ENCODE measurements around the gene SORCS2. TPM values are rescaled to one million over a fixed set of nuclear protein-coding genes. Genes with fewer than 3 reads are reported as not detected.

Gene SORCS2
- total RNA-seq, 1 experiment from 2014 or later = not detected

DNA sequence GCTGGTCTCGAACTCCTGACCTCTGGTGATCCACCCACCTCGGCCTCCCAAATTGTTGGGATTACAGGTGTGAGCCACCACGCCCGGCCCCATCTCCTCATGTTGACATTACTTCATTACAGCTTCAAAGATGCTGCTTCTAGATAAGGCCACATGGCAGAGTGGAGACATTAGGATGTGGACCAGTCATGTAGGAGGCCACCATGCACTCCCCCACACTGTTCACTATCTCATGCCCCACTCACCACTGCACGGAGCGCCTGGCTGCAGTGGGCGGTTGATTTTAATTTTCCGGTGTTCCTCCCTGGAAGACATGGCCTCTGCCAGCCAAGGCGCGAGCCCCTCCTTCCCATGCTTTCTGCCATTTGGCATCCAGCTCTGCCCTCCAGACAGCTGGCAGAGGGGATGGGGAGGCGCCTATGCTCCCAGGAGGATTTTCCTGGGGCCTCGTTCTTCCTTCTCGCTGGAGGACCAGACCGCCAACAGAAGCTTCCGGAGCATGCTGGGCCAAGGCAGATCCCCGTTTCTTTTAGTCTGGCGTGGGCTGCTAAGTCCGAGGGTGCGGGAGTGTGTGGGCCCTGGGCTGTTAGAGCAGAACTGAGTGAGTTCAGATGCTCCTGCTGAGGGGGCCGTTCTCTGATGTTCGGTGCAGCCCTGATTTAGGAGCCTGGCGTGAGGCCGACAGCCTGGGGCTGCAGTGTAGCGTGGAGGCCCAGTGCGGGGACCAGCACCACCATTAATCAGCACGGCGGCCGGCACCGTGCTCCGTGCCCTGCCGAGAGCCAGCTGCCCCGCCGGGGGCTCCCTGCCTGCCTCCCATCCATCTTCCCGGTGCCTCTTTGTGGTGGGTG lies 93.1 kb downstream of the SORCS2 start:
- no peak for DNase-seq (ENCODE audit: unreplicated experiment)

DNA sequence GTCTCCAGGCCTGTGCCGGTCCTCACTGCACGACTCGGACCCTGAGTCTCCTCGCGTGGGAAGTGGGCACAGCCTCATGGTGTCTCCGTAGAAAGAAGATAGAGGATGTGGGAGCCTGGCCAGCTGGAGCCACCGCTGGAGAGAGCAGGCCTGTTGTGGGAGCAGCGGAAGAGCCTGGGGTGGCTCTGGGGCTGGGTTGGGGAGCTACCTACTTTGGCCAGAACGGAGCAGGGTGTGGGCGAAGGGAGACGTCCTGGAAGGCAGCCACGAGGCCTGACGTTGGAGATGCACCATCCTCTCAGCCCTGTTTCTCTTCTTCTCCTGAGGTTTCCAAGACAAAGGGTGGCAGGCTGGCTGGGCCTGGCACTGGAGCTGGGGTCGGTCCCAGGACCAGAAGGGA lies 93.8 kb downstream of the SORCS2 start:
- TF ChIP-seq CTCF (IDR thresholded peaks at IDR 0.05; ENCODE audit: unreplicated experiment) = no peak
- CTCF ChIA-PET = interaction anchor here (0.6 to 1.0 kb wide), 3 partner anchors 23 to 515 kb away, joined by 3 to 4 read pairs (median 3); partner anchors contain the start of gene SORCS2
- Mint-ChIP-seq H3K36me3 (ENCODE audit: insufficient read depth, unreplicated experiment) (no peaks in the 10 kb centered on the region), H3K9me3 (ENCODE audit: unreplicated experiment) (no peaks in the 10 kb centered on the region), H3K27ac (ENCODE audit: low read depth, unreplicated experiment) (peak overlapping the region; percentile 58), H3K4me1 (ENCODE audit: insufficient read depth, unreplicated experiment) (peaks cover 4% of the 10 kb centered on the region), H3K4me3 (ENCODE audit: unreplicated experiment) (no peak overlapping the region), H3K27me3 (ENCODE audit: insufficient read depth, unreplicated experiment) (peaks cover 43% of the 10 kb centered on the region)
- no TSS peak for BruUV-seq (replicated peaks)
- POLR2A ChIA-PET = no interaction called here
- intact Hi-C loops (cut with micrococcal nuclease) = no loop called here
- no peak for DNase-seq (ENCODE audit: unreplicated experiment)

More for the DNA sequence above, 93.1 kb downstream of the SORCS2 start:
- H3K9me3 Mint-ChIP-seq (ENCODE audit: unreplicated experiment) = no peaks in the 10 kb centered on the region
- ChIA-PET POLR2A (no interaction called here), CTCF (interaction anchor here (0.6 to 1.0 kb wide), 4 partner anchors 23 to 516 kb away, joined by 3 to 4 read pairs (median 3); partner anchors contain the start of gene SORCS2)
- TF ChIP-seq CTCF (IDR thresholded peaks at IDR 0.05; ENCODE audit: unreplicated experiment) = no peak
- no peaks in the 10 kb centered on the region for H3K36me3 Mint-ChIP-seq (ENCODE audit: insufficient read depth, unreplicated experiment)
- no peak overlapping the region for H3K27ac Mint-ChIP-seq (ENCODE audit: low read depth, unreplicated experiment)
- intact Hi-C loops (cut with micrococcal nuclease) = no loop called here
- H3K4me3 Mint-ChIP-seq (ENCODE audit: unreplicated experiment) = no peak overlapping the region
- no TSS peak for BruUV-seq (replicated peaks)
- peaks cover 43% of the 10 kb centered on the region for H3K27me3 Mint-ChIP-seq (ENCODE audit: insufficient read depth, unreplicated experiment)
- H3K4me1 Mint-ChIP-seq (ENCODE audit: insufficient read depth, unreplicated experiment) = no peaks in the 10 kb centered on the region

DNA sequence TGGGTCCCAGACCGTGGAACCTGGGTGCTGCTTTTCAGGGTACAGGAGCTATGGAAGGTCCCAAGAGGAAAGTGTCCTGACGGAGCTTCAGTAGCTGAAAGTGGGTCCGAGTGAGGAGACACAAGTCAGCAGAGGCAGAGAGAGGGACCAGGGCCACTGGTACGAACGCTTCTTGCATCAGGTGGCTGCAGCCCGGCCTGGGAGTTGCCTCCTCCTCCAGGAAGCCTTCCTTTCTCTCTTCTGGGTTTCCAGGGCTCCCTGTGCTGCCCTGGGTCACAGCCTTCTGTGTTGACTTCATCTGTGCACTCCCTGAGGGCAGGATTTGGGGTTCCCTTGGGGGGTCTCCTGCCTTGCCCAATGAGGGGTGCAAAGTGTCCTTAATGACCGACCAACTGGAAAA lies 94.5 kb downstream of the SORCS2 start:
- H3K9me3 Mint-ChIP-seq (ENCODE audit: unreplicated experiment) = no peaks in the 10 kb centered on the region
- no TSS peak for BruUV-seq (replicated peaks)
- ChIA-PET CTCF (interaction anchor here (1.0 kb wide), 2 partner anchors 22 to 95 kb away, joined by 3 to 4 read pairs; partner anchors contain the start of gene SORCS2), POLR2A (no interaction called here)
- H3K27ac Mint-ChIP-seq (ENCODE audit: low read depth, unreplicated experiment) = peak overlapping the region; percentile 58
- peaks cover 9% of the 10 kb centered on the region for H3K4me1 Mint-ChIP-seq (ENCODE audit: insufficient read depth, unreplicated experiment)
- no peaks in the 10 kb centered on the region for H3K36me3 Mint-ChIP-seq (ENCODE audit: insufficient read depth, unreplicated experiment)
- no peak for DNase-seq (ENCODE audit: unreplicated experiment)
- intact Hi-C loops (cut with micrococcal nuclease) = no loop called here
- H3K4me3 Mint-ChIP-seq (ENCODE audit: unreplicated experiment) = no peak overlapping the region
- H3K27me3 Mint-ChIP-seq (ENCODE audit: insufficient read depth, unreplicated experiment) = peaks cover 41% of the 10 kb centered on the region
- no peak for TF ChIP-seq CTCF (IDR thresholded peaks at IDR 0.05; ENCODE audit: unreplicated experiment)

GRCh38 chr4:7287274-7287917 lies 95.1 kb downstream of the SORCS2 start:
- intact Hi-C loops (cut with micrococcal nuclease) = no loop called here
- Mint-ChIP-seq H3K9me3 (ENCODE audit: unreplicated experiment) (no peaks in the 10 kb centered on the region), H3K4me3 (ENCODE audit: unreplicated experiment) (no peak overlapping the region), H3K27me3 (ENCODE audit: insufficient read depth, unreplicated experiment) (peaks cover 35% of the 10 kb centered on the region), H3K4me1 (ENCODE audit: insufficient read depth, unreplicated experiment) (peaks cover 9% of the 10 kb centered on the region), H3K27ac (ENCODE audit: low read depth, unreplicated experiment) (no peak overlapping the region), H3K36me3 (ENCODE audit: insufficient read depth, unreplicated experiment) (no peaks in the 10 kb centered on the region)
- no TSS peak for BruUV-seq (replicated peaks)
- no peak for DNase-seq (ENCODE audit: unreplicated experiment)
- TF ChIP-seq CTCF (IDR thresholded peaks at IDR 0.05; ENCODE audit: unreplicated experiment) = no peak
- ChIA-PET CTCF (interaction anchor here (0.6 to 0.7 kb wide), 2 partner anchors 9 to 395 kb away, joined by 3 to 4 read pairs; no protein-coding TSS in a partner anchor), POLR2A (interaction anchor here (0.7 kb wide), 1 partner anchor 12 kb away, joined by 3 read pairs; no protein-coding TSS in a partner anchor)

Data from MCF 10A (cell line).